Diencephalon (tissue), 1 donor: Measurements from ENCODE around the gene MIGA2. TPM values are rescaled to one million over a fixed set of nuclear protein-coding genes. Genes with fewer than 3 reads are reported as not detected.

Experiments
- total RNA-seq: library from RNA; depleted of rRNA; stranded (reverse); fragments of >200 nt; gene quantifications from one replicate; pipeline ENCODE4 v1.2.3, GENCODE V29; 2014

Gene MIGA2, protein sequence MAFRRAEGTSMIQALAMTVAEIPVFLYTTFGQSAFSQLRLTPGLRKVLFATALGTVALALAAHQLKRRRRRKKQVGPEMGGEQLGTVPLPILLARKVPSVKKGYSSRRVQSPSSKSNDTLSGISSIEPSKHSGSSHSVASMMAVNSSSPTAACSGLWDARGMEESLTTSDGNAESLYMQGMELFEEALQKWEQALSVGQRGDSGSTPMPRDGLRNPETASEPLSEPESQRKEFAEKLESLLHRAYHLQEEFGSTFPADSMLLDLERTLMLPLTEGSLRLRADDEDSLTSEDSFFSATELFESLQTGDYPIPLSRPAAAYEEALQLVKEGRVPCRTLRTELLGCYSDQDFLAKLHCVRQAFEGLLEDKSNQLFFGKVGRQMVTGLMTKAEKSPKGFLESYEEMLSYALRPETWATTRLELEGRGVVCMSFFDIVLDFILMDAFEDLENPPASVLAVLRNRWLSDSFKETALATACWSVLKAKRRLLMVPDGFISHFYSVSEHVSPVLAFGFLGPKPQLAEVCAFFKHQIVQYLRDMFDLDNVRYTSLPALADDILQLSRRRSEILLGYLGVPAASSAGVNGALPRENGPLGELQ
- total RNA-seq, result 23.8 TPM

DNA sequence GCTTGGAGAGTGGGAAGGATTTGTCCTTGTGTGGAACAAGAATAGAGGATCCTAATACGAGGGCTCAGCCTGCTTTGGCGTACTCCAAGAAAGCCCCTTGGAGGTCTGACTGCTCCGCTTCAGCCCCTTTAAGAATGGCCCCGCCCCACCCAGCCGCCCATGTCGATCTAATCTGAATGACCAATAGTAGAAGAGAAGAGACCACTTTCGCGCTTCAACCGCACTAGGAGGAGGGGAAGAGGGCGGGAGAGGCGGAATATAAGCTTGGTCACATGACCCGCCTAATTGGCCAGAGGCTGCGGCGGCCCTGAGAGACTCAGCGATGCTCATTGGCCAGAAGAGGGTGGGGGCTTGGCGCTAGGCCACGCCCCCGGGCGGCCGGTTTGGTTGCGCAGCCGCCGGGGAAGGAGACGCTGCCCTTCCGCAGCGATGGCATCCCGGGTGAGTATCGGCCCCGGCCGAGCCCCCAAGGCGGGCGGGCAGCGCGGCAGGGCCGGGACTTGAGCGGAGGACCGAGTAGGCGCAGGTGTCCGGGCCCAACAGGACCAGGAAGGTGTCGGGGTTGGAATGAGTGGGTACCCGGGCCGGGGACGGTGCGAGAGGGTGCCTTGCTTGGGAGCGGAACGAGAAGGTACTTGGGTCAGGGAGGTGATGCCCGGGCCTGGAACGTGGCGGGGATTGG is at the start of gene MIGA2:
Gene MIGA2 (plus strand): TSS at position 386 of the 682 bp plus-strand sequence. CDS start 3,969 bp downstream, outside the sequence.

DNA sequence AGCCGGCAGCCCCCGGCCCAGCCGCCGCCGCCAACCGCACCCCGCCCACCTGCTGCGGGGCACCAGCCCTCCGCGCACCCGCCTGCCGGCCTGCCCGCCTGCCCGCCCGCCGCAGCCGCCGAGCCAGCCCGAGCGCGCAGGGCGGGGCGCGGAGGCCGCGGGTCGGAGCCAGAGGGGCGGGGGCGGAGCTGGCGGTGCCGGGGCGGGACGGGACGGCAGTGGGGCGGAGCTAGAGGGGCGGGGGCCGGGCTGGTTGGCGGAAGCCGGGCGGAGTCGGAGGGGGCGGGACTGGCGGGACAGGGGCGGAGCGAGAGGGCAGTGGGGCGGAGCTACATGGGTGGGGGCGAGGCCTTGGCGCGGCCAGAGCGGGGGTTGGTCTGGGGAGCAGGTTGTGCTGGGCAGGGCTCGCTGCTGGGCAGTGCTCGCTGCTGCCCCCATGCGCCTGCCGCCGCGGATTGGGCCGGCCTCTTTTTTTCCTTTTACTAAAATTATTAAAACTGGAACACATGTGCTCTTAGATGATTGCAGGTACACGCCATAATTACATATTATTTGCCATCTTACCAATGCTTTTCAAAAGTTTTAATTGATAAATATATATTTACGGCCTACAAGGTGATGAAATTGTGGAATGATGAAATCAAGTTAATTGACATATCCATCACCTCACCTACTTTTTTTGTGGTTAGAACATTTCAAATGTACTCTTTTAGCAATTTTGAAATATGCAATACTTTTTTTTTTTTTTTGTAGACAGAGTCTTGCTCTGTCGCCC is 8.0 kb upstream of the MIGA2 start, which contains the start of gene SH3GLB2:
Gene SH3GLB2 (minus strand): TSS at position 140 of the 775 bp plus-strand sequence. CDS start 177 bp downstream, outside the sequence.

DNA sequence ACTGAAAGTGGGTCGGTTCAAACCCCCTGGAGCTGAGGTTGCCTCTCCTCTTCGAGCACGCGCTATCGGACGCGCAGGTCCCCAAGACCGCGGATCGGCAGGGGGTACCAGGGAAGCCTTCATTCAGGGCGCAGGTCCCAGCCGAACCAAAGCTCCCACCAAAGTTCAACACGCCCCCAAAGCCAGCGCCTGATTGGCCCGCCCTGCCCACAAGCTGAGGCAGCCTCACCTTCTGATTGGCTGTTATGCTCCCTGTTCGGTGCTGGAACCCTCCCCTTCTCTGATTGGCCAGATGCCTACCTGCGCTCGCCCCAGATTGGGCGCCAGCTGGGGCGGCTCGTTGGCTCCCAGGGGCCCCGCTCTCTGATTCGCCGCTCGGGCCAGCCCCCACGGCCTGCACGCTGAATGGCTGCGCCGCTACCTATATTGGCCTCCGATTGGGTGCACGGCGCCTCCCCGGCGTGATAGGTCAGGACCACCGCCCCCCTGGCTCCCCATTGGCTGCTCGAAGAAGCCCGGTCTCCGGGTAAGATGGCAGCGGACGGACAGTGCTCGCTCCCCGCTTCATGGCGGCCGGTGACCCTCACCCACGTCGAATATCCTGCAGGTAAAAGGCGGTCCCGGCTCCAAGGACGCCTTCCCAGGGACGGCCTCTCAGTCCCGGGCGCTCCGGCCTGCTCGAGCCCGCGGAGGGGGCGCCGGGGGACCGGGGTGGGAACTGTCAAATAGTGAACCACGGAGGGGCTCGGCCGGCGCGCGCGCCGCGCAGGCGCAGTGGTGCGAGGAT is 44.4 kb downstream of the MIGA2 start, which contains the start of gene DOLPP1:
Gene DOLPP1 (plus strand): TSS at position 511 of the 787 bp plus-strand sequence. CDS start 21 bp downstream, at position 532.

DNA sequence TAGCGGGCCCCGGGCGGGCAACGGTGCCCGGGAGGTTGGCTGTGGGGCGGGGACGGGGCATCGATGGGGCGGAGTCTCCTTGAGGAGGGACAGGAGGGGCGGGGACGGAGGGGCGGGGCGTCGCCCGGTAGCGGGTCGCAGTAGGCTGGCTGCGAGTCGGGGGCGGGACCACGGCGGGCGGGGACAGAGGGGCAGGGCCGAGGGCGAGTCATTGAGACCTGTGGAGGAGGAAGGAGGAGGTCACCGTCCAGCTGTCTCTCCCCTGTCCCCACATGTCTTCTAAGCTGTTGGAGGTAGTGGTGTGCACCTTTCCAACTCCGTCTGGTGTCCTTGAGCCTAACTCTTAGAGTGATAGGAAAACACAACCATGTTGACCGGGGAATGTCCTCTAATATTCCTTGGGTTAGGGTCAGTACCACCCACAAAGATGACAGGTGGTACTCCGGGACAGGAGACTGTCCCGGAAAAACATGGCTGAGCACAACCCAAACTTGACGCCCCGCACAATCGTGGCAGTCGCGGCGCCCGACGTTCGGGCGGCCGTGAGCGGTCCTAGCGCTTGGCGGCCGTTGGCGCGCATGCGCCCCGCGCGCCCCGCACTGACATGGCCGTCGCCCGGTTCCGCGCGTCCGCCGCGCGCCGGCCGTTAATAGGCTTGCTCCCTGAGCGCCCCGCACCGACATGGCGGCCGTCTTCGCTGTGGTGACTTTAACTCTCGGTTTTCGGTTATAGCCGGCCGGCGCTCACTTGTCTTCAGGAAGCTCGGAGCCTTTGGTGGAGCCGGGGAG is 74.5 kb downstream of the MIGA2 start, which contains the start of the genes CRAT and PTPA:
Gene CRAT (minus strand): TSS at position 54 of the 788 bp plus-strand sequence. CDS start 284 bp downstream, outside the sequence.
Gene PTPA (plus strand): TSS at position 676 of the 788 bp plus-strand sequence. CDS start 186 bp downstream, outside the sequence.

Other genes starting within 250 kb of the MIGA2 start
- 13.1 TPM for gene TBC1D13, start 249.4 kb upstream of the MIGA2 start, total RNA-seq
- 19.8 TPM for gene ENDOG, start 218.1 kb upstream of the MIGA2 start, total RNA-seq
- 20.5 TPM for gene SPOUT1, start 206.8 kb upstream of the MIGA2 start, total RNA-seq
- gene KYAT1, start 154.7 kb upstream of the MIGA2 start, total RNA-seq, result 9.0 TPM
- gene LRRC8A, start 154.5 kb upstream of the MIGA2 start, total RNA-seq, result 30.9 TPM
- gene PHYHD1, start 115.6 kb upstream of the MIGA2 start, total RNA-seq, result 2.1 TPM
- gene DOLK, start 89.0 kb upstream of the MIGA2 start, total RNA-seq, result 20.5 TPM
- 33.4 TPM for gene NUP188, start 88.9 kb upstream of the MIGA2 start, total RNA-seq
- gene SH3GLB2, start 8.3 kb upstream of the MIGA2 start, total RNA-seq, result 66.4 TPM
- 20.8 TPM for gene DOLPP1, start 44.5 kb downstream of the MIGA2 start, total RNA-seq
- 31.1 TPM for gene CRAT, start 74.2 kb downstream of the MIGA2 start, total RNA-seq
- gene PTPA, start 74.8 kb downstream of the MIGA2 start, total RNA-seq, result 67.6 TPM
- gene IER5L, start 141.6 kb downstream of the MIGA2 start, total RNA-seq, result 8.5 TPM